AG09319 (cell line): ENCODE results near the gene TMTC4.

Experiments
- DNase-seq: peaks from one replicate; pipeline ENCODE4 v3.0.0-alpha.2; 2010; ENCODE audit warnings: low read depth; ENCODE audit errors: extremely low read depth
- TF ChIP-seq, protein P1 (sequence below): IDR thresholded peaks from 2 replicates; pipeline ENCODE4 v1.5.1; 2011; ENCODE audit warnings: low read depth, mild to moderate bottlenecking, inconsistent platforms, low read length, moderate library complexity

TMTC4 gene

GRCh38 chr13:100600461-100600860, 74.1 kb downstream of the TMTC4 start:
- no peak for DNase-seq

DNA sequence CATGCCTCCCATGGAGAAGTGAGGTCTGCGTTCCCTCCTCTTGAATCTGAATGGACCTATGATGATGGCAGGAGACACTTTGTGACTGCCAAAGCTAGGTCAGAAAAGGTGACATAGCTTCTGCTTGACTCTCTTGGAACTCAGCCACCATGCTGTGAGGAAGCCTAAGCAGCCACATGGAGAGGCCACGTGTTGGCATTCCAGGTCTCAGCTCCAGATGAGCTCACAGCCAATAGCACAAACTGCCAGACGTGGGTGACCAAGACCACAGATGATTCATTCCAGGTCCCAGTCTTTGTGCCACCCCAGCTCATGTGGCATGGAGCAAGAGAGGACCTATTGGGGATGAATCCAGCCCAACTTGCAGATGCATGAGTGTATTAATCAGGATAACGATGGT, 77.3 kb downstream of the TMTC4 start:
- DNase-seq = no peak
- TF ChIP-seq, protein P1, sequence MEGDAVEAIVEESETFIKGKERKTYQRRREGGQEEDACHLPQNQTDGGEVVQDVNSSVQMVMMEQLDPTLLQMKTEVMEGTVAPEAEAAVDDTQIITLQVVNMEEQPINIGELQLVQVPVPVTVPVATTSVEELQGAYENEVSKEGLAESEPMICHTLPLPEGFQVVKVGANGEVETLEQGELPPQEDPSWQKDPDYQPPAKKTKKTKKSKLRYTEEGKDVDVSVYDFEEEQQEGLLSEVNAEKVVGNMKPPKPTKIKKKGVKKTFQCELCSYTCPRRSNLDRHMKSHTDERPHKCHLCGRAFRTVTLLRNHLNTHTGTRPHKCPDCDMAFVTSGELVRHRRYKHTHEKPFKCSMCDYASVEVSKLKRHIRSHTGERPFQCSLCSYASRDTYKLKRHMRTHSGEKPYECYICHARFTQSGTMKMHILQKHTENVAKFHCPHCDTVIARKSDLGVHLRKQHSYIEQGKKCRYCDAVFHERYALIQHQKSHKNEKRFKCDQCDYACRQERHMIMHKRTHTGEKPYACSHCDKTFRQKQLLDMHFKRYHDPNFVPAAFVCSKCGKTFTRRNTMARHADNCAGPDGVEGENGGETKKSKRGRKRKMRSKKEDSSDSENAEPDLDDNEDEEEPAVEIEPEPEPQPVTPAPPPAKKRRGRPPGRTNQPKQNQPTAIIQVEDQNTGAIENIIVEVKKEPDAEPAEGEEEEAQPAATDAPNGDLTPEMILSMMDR = no peak

More at GRCh38 chr13:100600461-100600860, 74.1 kb downstream of the TMTC4 start:
- TF ChIP-seq, protein P1 = no peak

DNA sequence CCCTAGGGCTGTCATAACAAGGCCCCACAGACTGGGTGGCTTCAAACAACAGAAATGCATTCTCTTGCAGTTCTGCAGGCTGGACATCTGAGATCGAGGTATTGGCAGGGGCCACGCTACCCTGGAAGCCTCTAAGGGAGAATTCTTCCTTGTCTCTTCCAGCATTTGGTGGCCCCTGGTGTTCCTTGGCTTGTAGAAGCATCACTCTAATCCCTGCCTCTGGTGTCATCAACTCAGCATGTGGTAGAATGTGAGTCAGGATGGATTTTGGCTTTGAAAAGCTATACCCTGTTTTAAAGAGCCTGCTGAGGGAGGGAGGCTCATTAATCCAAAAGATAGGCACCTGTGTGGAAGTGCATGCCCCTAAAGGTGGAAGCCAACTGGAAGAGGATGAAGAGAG, 78.1 kb downstream of the TMTC4 start:
- TF ChIP-seq, protein P1 = no peak
- DNase-seq = no peak

DNA sequence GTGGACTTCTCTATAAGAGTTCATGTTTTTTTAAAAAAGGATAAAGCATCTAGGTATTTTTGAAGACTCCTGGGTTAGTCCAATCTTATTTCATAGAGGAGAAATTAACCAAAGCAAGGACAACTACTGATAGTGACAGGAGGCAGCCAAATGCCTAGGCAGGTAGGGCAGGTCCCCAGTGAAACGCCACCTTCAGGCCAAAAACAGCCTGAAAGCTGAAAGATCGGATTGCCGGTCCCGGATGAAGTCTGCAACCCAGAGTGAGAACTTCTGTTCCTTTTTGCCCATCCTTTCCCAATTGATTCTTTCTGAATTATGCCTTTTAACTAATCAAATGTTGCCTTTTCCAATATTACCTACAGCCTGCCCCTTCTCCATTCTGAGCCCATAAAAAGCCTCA, 79.9 kb downstream of the TMTC4 start:
- TF ChIP-seq, protein P1 = peak; percentile 1
- DNase-seq = no peak

GRCh38 chr13:100594255-100594654, 80.3 kb downstream of the TMTC4 start:
- no peak for DNase-seq
- TF ChIP-seq, protein P1 = no peak

- no peak for DNase-seq
- TF ChIP-seq, protein P1 = no peak
These were observed 85.3 kb downstream of the TMTC4 start for GRCh38 chr13:100589178-100589725.

DNA sequence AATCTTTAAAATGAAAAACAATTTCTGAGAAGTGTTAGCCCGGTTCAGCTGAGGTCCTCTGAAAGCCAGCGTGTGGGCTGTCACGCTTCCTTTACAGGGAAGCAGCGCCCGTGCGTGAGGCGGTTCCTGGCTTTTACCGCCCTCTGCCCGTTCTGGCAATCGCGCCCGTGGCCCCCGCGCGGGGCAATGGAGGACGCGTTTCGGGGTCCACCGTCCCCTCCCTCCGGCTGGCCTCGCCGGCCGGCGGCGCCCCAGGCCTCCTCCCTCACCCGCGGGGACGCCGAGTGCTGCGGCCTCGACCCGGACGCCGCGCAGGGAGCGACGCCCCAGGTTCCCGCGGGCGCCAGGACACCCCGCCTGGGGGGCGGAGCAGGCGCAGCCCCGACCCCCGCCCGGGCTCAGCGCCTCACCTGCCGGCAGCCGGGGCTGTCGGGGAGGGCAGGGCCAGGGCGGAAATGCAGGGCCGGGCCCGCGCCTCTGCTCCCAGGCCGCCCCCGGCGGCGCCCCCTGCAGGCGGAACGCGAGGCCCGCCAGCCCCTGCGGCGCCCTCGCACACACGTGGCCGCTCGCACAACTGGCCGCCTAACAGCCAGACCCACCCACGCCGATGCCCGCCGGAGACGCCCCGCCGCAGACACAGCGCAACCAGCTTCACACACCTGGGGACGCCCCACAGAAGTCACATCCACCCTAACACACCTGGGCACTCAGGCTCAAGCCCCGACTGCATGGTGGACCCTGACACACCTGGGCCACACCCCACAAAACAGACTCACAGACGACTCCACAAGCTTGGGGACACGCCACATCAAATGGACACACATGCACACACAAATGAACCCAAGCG, 86.0 kb downstream of the TMTC4 start, which contains the start of gene GGACT:
Gene GGACT (minus strand): TSS at position 459 of the 847 bp plus-strand sequence. CDS start 56,198 bp downstream, outside the sequence.
- TF ChIP-seq, protein P1 = peak; percentile 40
- peak; percentile 20 for DNase-seq
